Endodermal cell (in vitro differentiated cells): ENCODE measurements around the gene TRIM44. TPM values are rescaled to one million over a fixed set of nuclear protein-coding genes. Genes with fewer than 3 reads are reported as not detected.

ENCODE experiments used
- DNase-seq: peaks from one replicate; pipeline ENCODE4 v3.0.0-alpha.2; 2017
- H3K27ac ChIP-seq: 2 replicates; pipeline ENCODE4 v1.5.1; 2013; ENCODE audit warnings: mild to moderate bottlenecking, low read depth, low read length, moderate library complexity
- H3K27me3 ChIP-seq: 2 replicates; pipeline ENCODE4 v1.6.1; 2013; ENCODE audit warnings: mild to moderate bottlenecking, low read length, moderate library complexity; ENCODE audit not compliant: insufficient read depth, control insufficient read depth, poor library complexity, severe bottlenecking
- H3K36me3 ChIP-seq: 2 replicates; pipeline ENCODE4 v1.7.0; 2013; ENCODE audit warnings: mild to moderate bottlenecking, low read length, moderate library complexity; ENCODE audit not compliant: control insufficient read depth, insufficient read depth
- H3K4me1 ChIP-seq: one replicate; pipeline ENCODE4 v1.7.0; 2013; ENCODE audit warnings: low read length; ENCODE audit not compliant: control insufficient read depth, insufficient read depth
- H3K4me3 ChIP-seq: 2 replicates; pipeline ENCODE4 v1.5.1; 2013; ENCODE audit warnings: mild to moderate bottlenecking, low read length, moderate library complexity
- H3K9ac ChIP-seq: 2 replicates; pipeline ENCODE4 v1.6.1; 2013; ENCODE audit warnings: mild to moderate bottlenecking, low read length, moderate library complexity; ENCODE audit not compliant: poor library complexity, severe bottlenecking; ENCODE audit errors: extremely low read depth
- H3K9me3 ChIP-seq: 2 replicates; pipeline ENCODE4 v1.6.1; 2013; ENCODE audit warnings: mild to moderate bottlenecking, low read length, moderate library complexity; ENCODE audit not compliant: control insufficient read depth
- H3K27ac Mint-ChIP-seq: 2 replicates; pipeline ENCODE4 v1.8.0; 2020; ENCODE audit warnings: mixed read lengths
- H3K27me3 Mint-ChIP-seq: 2 replicates; pipeline ENCODE4 v1.8.0; 2021; ENCODE audit warnings: mild to moderate bottlenecking, mixed read lengths; ENCODE audit not compliant: insufficient read depth
- H3K36me3 Mint-ChIP-seq: 2 replicates; pipeline ENCODE4 v1.8.0; 2020; ENCODE audit warnings: low read depth, mixed read lengths
- H3K4me1 Mint-ChIP-seq: 2 replicates; pipeline ENCODE4 v1.8.0; 2020; ENCODE audit warnings: mixed read lengths
- H3K4me3 Mint-ChIP-seq: 2 replicates; pipeline ENCODE4 v1.8.0; 2020; ENCODE audit warnings: mild to moderate bottlenecking, moderate library complexity, mixed read lengths
- H3K9me3 Mint-ChIP-seq: 2 replicates; pipeline ENCODE4 v1.8.0; 2020; ENCODE audit warnings: mild to moderate bottlenecking, mixed read lengths
- WGBS, 2 experiments: methylation state at CpG; one replicate each; pipeline versions ENCODE4 v1.1.5 to v1.1.7; 2013; ENCODE audit warnings: missing lambda C conversion rate in 2 of 2, mixed read lengths in 1 of 2; ENCODE audit not compliant: insufficient coverage in 1 of 2, insufficient read length in 1 of 2; 5-methylcytosine and 5-hydroxymethylcytosine counted together
- total RNA-seq, 2 donors: library from RNA; stranded (reverse); fragmentation: NEBNext Ultra II Directional in 1 of 2; extraction: Animal tissue kit (Norgen Biotek cat#: 25700) in 1 of 2; gene quantifications; 2 replicates in 1 of 2; 3 replicates in 1 of 2; pipeline ENCODE4 v1.2.1, GENCODE V29; 2021
- TF ChIP-seq, protein P1 (sequence below): fragments of 200-600 bp; sonication (generic); conservative IDR thresholded peaks from 2 replicates; pipeline ENCODE4 v1.5.0; 2021; ENCODE audit warnings: antibody characterized with exemption, mild to moderate bottlenecking

The TRIM44 gene
- total RNA-seq, 2 donors from 2014 or later = 48.5 to 63.8 TPM

- peaks cover 11% of the 10 kb centered on the region for H3K4me1 Mint-ChIP-seq
- no peak overlapping the region for H3K4me3 ChIP-seq
- H3K9me3 Mint-ChIP-seq = peaks cover 14% of the 10 kb centered on the region
- H3K36me3 Mint-ChIP-seq = peaks cover 4% of the 10 kb centered on the region
- H3K9me3 ChIP-seq = peaks cover 7% of the 10 kb centered on the region
- no peaks in the 10 kb centered on the region for H3K27me3 ChIP-seq
- H3K9ac ChIP-seq = no peak overlapping the region
- H3K27ac Mint-ChIP-seq = no peak overlapping the region
- H3K4me3 Mint-ChIP-seq = no peak overlapping the region
- WGBS, 2 experiments = 85 to 86% methylated on average over 6 to 7 of the region's 7 CpGs
- H3K36me3 ChIP-seq = no peaks in the 10 kb centered on the region
- no peaks in the 10 kb centered on the region for H3K27me3 Mint-ChIP-seq
- TF ChIP-seq, protein P1, sequence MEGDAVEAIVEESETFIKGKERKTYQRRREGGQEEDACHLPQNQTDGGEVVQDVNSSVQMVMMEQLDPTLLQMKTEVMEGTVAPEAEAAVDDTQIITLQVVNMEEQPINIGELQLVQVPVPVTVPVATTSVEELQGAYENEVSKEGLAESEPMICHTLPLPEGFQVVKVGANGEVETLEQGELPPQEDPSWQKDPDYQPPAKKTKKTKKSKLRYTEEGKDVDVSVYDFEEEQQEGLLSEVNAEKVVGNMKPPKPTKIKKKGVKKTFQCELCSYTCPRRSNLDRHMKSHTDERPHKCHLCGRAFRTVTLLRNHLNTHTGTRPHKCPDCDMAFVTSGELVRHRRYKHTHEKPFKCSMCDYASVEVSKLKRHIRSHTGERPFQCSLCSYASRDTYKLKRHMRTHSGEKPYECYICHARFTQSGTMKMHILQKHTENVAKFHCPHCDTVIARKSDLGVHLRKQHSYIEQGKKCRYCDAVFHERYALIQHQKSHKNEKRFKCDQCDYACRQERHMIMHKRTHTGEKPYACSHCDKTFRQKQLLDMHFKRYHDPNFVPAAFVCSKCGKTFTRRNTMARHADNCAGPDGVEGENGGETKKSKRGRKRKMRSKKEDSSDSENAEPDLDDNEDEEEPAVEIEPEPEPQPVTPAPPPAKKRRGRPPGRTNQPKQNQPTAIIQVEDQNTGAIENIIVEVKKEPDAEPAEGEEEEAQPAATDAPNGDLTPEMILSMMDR = no peak
- no peak overlapping the region for H3K27ac ChIP-seq
- DNase-seq = peak; percentile 48
- no peaks in the 10 kb centered on the region for H3K4me1 ChIP-seq
Observed at GRCh38 chr11:35780951-35781860, 118.6 kb downstream of the TRIM44 start.

- Mint-ChIP-seq H3K4me1 (peaks cover 11% of the 10 kb centered on the region), H3K9me3 (peaks cover 14% of the 10 kb centered on the region), H3K4me3 (no peak overlapping the region), H3K36me3 (peaks cover 4% of the 10 kb centered on the region), H3K27me3 (no peaks in the 10 kb centered on the region), H3K27ac (no peak overlapping the region)
- Histone ChIP-seq H3K4me1 (no peaks in the 10 kb centered on the region), H3K27me3 (no peaks in the 10 kb centered on the region), H3K36me3 (no peaks in the 10 kb centered on the region), H3K9me3 (peaks cover 7% of the 10 kb centered on the region), H3K4me3 (no peak overlapping the region), H3K27ac (no peak overlapping the region), H3K9ac (no peak overlapping the region)
- no peak for DNase-seq
- TF ChIP-seq, protein P1 = no peak
- WGBS, 2 experiments = 86 to 90% methylated on average over 1 to 2 of the region's 3 CpGs
Observed at GRCh38 chr11:35781861-35782470, 119.4 kb downstream of the TRIM44 start.

DNA sequence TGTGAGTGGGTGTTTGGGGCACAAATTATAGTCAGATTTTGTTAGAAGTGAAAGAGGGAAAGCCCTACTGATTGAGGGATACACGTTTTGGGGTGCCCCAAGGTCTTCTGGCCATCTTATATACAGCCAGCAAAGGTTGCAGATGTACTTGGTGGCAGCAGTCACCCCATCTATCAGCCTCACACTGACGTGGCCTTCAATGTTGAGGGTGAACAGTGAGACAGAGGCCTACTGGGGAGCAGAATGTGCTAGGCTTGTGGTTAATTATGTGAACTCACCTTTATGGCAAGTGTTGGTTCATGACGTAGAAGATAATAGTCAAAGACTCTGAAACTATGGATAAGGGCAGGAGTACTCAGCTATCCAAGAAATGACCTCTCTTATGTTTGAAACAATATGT is 121.2 kb downstream of the TRIM44 start:
- WGBS, 2 experiments = 87 to 100% methylated on average over 1 to 3 of the region's 3 CpGs
- Histone ChIP-seq H3K9me3 (peaks cover 7% of the 10 kb centered on the region), H3K27me3 (no peaks in the 10 kb centered on the region), H3K27ac (no peak overlapping the region), H3K36me3 (no peaks in the 10 kb centered on the region), H3K4me3 (no peak overlapping the region), H3K9ac (no peak overlapping the region), H3K4me1 (no peaks in the 10 kb centered on the region)
- peaks cover 7% of the 10 kb centered on the region for H3K9me3 Mint-ChIP-seq
- H3K4me3 Mint-ChIP-seq = no peak overlapping the region
- peaks cover 11% of the 10 kb centered on the region for H3K4me1 Mint-ChIP-seq
- DNase-seq = no peak
- H3K36me3 Mint-ChIP-seq = peaks cover 4% of the 10 kb centered on the region
- no peak overlapping the region for H3K27ac Mint-ChIP-seq
- TF ChIP-seq, protein P1 = no peak
- H3K27me3 Mint-ChIP-seq = no peaks in the 10 kb centered on the region
